Epithelial cell of proximal tubule (primary cell): ENCODE data around the gene CDK6. TPM values are rescaled to one million over a fixed set of nuclear protein-coding genes. Genes with fewer than 3 reads are reported as not detected.

ENCODE experiments used
- DNase-seq: peaks from one replicate; pipeline ENCODE4 v3.0.0-alpha.2; 2011; ENCODE audit warnings: low read depth
- H3K4me3 ChIP-seq: 2 replicates; pipeline ENCODE4 v1.5.1; 2011; ENCODE audit warnings: low read depth, mild to moderate bottlenecking, low read length
- CTCF ChIP-seq: conservative IDR thresholded peaks from 2 replicates; pipeline ENCODE4 v1.5.1; 2012; ENCODE audit warnings: low read depth, mild to moderate bottlenecking, low read length
- total RNA-seq: library from RNA; depleted of rRNA; stranded (reverse); fragments of >200 nt; gene quantifications from 2 replicates; pipeline ENCODE4 v1.2.3, GENCODE V29; 2015

CDK6 gene
- total RNA-seq, 1 donor from 2014 or later, result 99.4 TPM

- no peak for DNase-seq
- no peak for TF ChIP-seq CTCF
- no peak overlapping the region for H3K4me3 ChIP-seq
These were observed 200.3 kb downstream of the CDK6 start for GRCh38 chr7:92636018-92636560.

GRCh38 chr7:92635538-92635937 is 200.8 kb downstream of the CDK6 start:
- H3K4me3 ChIP-seq, result peak overlapping the region; percentile 23
- no peak for TF ChIP-seq CTCF
- DNase-seq, result no peak

GRCh38 chr7:92634924-92635519 is 201.4 kb downstream of the CDK6 start:
- peak; percentile 94 for DNase-seq
- TF ChIP-seq CTCF, result no peak
- H3K4me3 ChIP-seq, result peak overlapping the region; percentile 23

GRCh38 chr7:92634205-92634604 is 202.2 kb downstream of the CDK6 start:
- no peak for DNase-seq
- H3K4me3 ChIP-seq, result no peak overlapping the region
- no peak for TF ChIP-seq CTCF

GRCh38 chr7:92633211-92633906 is 203.0 kb downstream of the CDK6 start:
- TF ChIP-seq CTCF, result no peak

GRCh38 chr7:92632791-92633190 is 203.6 kb downstream of the CDK6 start:
- DNase-seq, result no peak
- no peak for TF ChIP-seq CTCF
- no peak overlapping the region for H3K4me3 ChIP-seq

More at GRCh38 chr7:92633211-92633906, 203.0 kb downstream of the CDK6 start:
- H3K4me3 ChIP-seq, result no peak overlapping the region
- peak; percentile 89 for DNase-seq
